GM20000 (cell line): ENCODE results near the gene SYNRG.
A peak's percentile ranks its signal among the peaks of the same experiment; 100 is the strongest.

Experiments used
- DNase-seq: peaks from one replicate; pipeline ENCODE4 v3.0.0; 2012; ENCODE audit warnings: low spot score
- TF ChIP-seq, protein P1 (sequence below): IDR thresholded peaks from 2 replicates; pipeline ENCODE4 v1.5.1; 2012; ENCODE audit warnings: mild to moderate bottlenecking, control low read depth; ENCODE audit errors: extremely low read depth, missing control alignments

The SYNRG gene

DNA sequence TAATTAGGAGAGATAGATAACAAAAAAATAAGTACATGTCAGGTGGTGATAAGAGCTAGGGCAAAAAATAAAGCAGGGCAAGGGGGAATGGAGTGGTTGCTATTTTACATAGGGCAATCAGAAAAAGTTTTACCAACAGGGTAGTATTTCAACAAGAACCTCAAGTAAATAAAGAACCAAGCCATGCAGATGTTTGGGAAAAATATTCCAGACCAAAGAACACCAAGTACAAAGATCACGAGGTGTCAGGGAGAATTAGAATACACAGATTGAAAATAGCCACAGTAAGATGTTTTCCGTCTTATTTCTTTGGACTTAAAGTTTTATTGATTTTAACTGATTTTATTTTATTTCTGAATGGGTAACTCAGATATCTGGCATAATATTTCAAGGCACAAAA lies 11.1 kb downstream of the SYNRG start:
- DNase-seq: no peak
- TF ChIP-seq, protein P1, sequence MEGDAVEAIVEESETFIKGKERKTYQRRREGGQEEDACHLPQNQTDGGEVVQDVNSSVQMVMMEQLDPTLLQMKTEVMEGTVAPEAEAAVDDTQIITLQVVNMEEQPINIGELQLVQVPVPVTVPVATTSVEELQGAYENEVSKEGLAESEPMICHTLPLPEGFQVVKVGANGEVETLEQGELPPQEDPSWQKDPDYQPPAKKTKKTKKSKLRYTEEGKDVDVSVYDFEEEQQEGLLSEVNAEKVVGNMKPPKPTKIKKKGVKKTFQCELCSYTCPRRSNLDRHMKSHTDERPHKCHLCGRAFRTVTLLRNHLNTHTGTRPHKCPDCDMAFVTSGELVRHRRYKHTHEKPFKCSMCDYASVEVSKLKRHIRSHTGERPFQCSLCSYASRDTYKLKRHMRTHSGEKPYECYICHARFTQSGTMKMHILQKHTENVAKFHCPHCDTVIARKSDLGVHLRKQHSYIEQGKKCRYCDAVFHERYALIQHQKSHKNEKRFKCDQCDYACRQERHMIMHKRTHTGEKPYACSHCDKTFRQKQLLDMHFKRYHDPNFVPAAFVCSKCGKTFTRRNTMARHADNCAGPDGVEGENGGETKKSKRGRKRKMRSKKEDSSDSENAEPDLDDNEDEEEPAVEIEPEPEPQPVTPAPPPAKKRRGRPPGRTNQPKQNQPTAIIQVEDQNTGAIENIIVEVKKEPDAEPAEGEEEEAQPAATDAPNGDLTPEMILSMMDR: no peak

DNA sequence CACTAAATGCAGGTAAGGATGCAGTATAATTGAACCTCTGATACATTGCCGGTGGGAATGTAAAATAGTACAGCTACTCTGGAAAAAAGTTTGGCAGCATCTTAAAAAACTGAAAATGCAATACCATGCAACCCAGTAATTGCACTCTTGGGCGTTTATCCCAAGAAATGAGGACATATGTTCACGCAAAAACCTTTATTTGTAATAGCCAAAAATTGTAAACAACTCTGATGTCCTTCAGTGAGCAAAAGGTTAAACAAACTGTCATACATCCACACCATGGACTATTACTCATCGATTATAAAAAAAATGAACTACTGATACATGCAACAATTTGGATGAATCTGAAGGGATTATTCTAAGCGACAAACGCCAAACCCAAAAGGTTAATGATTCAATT lies 16.9 kb downstream of the SYNRG start:
- TF ChIP-seq, protein P1: no peak
- DNase-seq: no peak

DNA sequence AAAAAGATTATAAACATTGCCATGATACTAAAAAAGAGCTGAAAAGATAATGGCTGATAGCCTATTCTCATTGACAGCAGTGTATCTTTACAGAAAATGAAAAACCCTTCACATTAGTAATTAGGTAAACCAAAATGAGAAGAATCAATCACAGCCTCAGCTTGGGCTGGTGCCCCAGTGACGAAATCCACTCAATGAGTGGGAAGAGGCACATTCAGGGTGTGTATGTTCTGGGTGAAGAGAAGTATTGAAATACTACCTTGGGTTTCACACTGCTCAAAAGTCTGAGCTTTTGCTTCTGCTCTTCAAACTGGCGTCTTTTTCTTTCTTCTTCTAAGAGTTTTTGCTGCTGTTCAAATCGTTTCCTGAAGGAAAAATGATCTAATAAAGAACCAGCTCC lies 24.2 kb downstream of the SYNRG start:
- TF ChIP-seq, protein P1: no peak
- DNase-seq: no peak

DNA sequence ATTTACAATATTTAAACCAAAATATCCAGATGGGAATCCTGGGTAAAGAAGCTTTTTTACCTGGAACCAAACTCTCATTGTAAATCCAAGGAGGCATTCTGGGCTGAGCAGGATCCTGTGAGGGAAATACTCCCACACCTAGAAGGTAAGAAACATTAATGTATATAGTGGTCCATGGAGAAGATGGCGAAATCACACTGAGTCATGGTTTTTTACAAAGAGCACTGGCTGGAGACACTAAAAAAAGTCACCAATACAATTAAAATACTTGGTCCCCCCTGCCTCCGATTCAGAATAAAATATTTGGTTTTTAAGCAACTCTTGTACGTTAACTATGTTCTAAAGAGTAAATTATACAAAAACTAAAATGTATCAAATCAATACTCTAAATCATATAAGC lies 32.9 kb downstream of the SYNRG start:
- no peak for DNase-seq

DNA sequence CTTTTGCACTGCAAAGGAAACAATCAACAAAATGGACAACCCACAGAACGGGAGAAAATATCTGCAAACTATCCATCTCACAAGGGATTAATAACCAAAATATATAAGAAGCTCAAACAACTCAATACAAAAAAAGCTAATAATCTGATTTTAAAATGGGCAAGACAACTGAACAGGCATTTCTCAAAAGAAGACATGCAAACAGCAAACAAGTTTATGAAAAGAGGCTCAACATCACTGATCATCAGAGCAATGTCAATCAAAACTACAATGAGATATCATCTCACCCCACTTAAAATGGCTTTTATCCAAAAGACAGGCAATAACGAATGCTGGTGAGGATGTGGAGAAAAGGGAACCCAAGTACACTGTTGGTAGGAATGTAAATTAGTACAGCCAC lies 34.8 kb downstream of the SYNRG start:
- TF ChIP-seq, protein P1: no peak
- DNase-seq: no peak

More for the DNA sequence above, 32.9 kb downstream of the SYNRG start:
- TF ChIP-seq, protein P1: no peak

DNA sequence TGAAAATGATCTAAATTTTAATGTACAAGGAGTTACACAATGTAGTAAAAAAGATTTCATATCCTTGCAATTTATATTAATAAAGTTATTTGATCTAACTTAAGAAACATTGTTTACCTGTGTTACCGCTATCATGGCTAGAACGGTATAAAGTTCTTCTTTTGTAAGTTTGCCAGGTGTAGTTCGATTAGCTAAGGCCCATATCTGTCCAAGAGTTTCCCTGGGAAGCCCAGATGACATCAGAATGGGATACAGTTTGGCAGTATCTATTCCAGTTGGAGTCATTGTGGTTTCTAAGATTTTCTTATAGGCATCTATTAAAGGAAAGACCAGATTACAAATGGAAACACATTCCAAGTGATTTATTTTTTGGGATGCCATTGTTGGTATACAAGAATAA lies 37.5 kb downstream of the SYNRG start:
- DNase-seq: no peak
- TF ChIP-seq, protein P1: no peak

DNA sequence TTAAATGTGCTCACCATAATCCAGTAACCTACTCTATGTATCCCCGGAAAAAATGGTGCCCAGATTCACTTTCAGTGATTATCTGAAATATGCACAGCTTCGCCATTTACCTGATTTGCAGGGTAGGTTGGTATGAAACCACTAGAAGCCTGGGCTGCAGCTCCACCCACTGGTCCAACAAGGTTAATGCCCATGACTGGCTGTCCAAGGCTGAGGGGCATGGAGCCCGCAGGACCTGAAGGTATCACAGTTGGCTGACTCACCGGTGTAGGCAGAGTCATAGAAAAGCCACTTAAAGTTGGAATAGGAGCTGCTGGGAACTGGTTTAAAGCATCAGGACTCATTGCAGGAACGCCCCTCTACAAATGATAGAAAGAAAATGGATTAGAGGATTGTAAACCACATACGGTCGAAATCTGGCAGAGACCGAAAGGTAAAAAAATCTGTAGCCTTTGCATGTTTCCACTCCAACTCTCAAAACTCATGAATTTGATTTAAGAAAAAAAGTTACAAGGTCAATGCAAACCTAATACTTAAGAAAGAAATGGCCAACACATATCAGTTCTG lies 38.6 kb downstream of the SYNRG start:
- TF ChIP-seq, protein P1: peak; percentile 6
- DNase-seq: peak; percentile 48
